GM21447 (cell line): ENCODE measurements around the gene RELN.
"Not testable (repeated sequence)": the region's sequence is repeated elsewhere in the genome, so short reads cannot be mapped to it uniquely, and the experiment has no call there.

Experiments used
- ATAC-seq: cut with Tn5 transposase; IDR thresholded peaks from one replicate; pipeline ENCODE4 v1.9.1; 2021; ENCODE audit not compliant: unreplicated experiment

RELN gene

GRCh38 chr7:103905997-103906396 is 83.5 kb downstream of the RELN start:
- ATAC-seq = no peak

- no peak for ATAC-seq
Observed at GRCh38 chr7:103902917-103903316, 86.5 kb downstream of the RELN start.

GRCh38 chr7:103896826-103897225 is 92.6 kb downstream of the RELN start:
- not testable (repeated sequence) for ATAC-seq

- ATAC-seq = no peak
Observed at GRCh38 chr7:103894656-103895596, 94.5 kb downstream of the RELN start.

GRCh38 chr7:103893350-103893749 is 96.1 kb downstream of the RELN start:
- ATAC-seq = no peak

GRCh38 chr7:103889451-103889850 is 100.0 kb downstream of the RELN start:
- ATAC-seq = no peak

GRCh38 chr7:103888603-103889153 is 100.8 kb downstream of the RELN start:
- ATAC-seq = no peak

GRCh38 chr7:103887853-103888602 is 101.4 kb downstream of the RELN start:
- no peak for ATAC-seq

- no peak for ATAC-seq
Observed at GRCh38 chr7:103887050-103887449, 102.4 kb downstream of the RELN start.

- no peak for ATAC-seq
Observed at GRCh38 chr7:103879928-103880600, 109.4 kb downstream of the RELN start.

- ATAC-seq = no peak
Observed at GRCh38 chr7:103879411-103879810, 110.0 kb downstream of the RELN start.

- no peak for ATAC-seq
Observed at GRCh38 chr7:103877565-103877964, 111.9 kb downstream of the RELN start.

- no peak for ATAC-seq
Observed at GRCh38 chr7:103875718-103876117, 113.7 kb downstream of the RELN start.

- ATAC-seq = no peak
Observed at GRCh38 chr7:103871473-103871872, 118.0 kb downstream of the RELN start.

GRCh38 chr7:103870664-103871063 is 118.8 kb downstream of the RELN start:
- no peak for ATAC-seq

- no peak for ATAC-seq
Observed at GRCh38 chr7:103867874-103868273, 121.6 kb downstream of the RELN start.

- ATAC-seq = no peak
Observed at GRCh38 chr7:103866919-103867318, 122.5 kb downstream of the RELN start.

- ATAC-seq = no peak
Observed at GRCh38 chr7:103865442-103865841, 124.0 kb downstream of the RELN start.

GRCh38 chr7:103862302-103863035 is 127.0 kb downstream of the RELN start:
- no peak for ATAC-seq

- no peak for ATAC-seq
Observed at GRCh38 chr7:103859709-103860108, 129.7 kb downstream of the RELN start.
